Right atrium auricular region (tissue), 2 donors: ENCODE results near the gene PLEKHA8. TPM values are rescaled to one million over a fixed set of nuclear protein-coding genes. Genes with fewer than 3 reads are reported as not detected.

Experiments used
- DNase-seq: peaks from one replicate; pipeline ENCODE4 v3.0.0-alpha.2; 2019; ENCODE audit warnings: low spot score
- H3K27ac ChIP-seq, 2 donors: fragments of 200-600 bp; sonication (generic); 1 replicate in 1 of 2; 2 replicates in 1 of 2; pipeline ENCODE4 v1.5.1; 2016 to 2019
- H3K27me3 ChIP-seq, 2 donors: fragments of 200-600 bp; sonication (generic); one replicate each; pipeline versions ENCODE4 v1.5.1 to v1.6.0; 2017 to 2019
- H3K36me3 ChIP-seq: fragments of 200-600 bp; sonication (generic); one replicate; pipeline ENCODE4 v1.5.1; 2016
- H3K4me1 ChIP-seq, 2 donors: fragments of 200-600 bp; sonication (generic); one replicate each; pipeline versions ENCODE4 v1.5.1 to v1.6.0; 2017 to 2019
- H3K4me3 ChIP-seq, 2 donors: fragments of 200-600 bp; sonication (generic); 1 replicate in 1 of 2; 2 replicates in 1 of 2; pipeline ENCODE4 v1.5.1; 2017 to 2019; ENCODE audit warnings: mild to moderate bottlenecking in 1 of 2, moderate library complexity in 1 of 2
- H3K9me3 ChIP-seq, 2 donors: fragments of 200-600 bp; sonication (generic); one replicate each; pipeline ENCODE4 v1.5.1; 2019
- CTCF ChIP-seq, 2 donors: fragments of 200-600 bp; sonication (generic); IDR thresholded peaks; one replicate each; pipeline ENCODE4 v1.5.1; 2019; ENCODE audit warnings: antibody characterized with exemption in 2 of 2
- total RNA-seq, 2 donors: library from RNA; depleted of rRNA; stranded (reverse); fragments of >200 nt; gene quantifications; one replicate each; pipeline ENCODE4 v1.1.0, GENCODE V29; 2016

PLEKHA8 gene
- total RNA-seq = 1 to 10 TPM; 2.0 to 3.3 TPM

- no peaks in the 10 kb centered on the region for H3K36me3 ChIP-seq
- H3K9me3 ChIP-seq = no peaks in the 10 kb centered on the region
- H3K27ac ChIP-seq = peak within 1 kb of the TSS; percentile 85 to 92
- H3K4me3 ChIP-seq = peak within 1 kb of the TSS; percentile 64 to 94
- peak; percentile 88 for DNase-seq
- TF ChIP-seq CTCF (IDR thresholded peaks at IDR 0.05) = peak in 1 of 2 donors; percentile 29
- no peaks in the 10 kb centered on the region for H3K27me3 ChIP-seq
- H3K4me1 ChIP-seq = peaks cover 0 to 49% of the 10 kb centered on the region in 2 donors
Observed at GRCh38 chr7:30028216-30028748, at the start of gene PLEKHA8. PLEKHA8 (plus strand) TSS chr7:30028412; CDS start chr7:30028763, 351 bp downstream.

GRCh38 chr7:29980151-29980550 lies 48.1 kb upstream of the PLEKHA8 start:
- H3K27ac ChIP-seq = no peak overlapping the region
- no peaks in the 10 kb centered on the region for H3K27me3 ChIP-seq
- no peak for TF ChIP-seq CTCF (IDR thresholded peaks at IDR 0.05)
- H3K9me3 ChIP-seq = no peaks in the 10 kb centered on the region
- H3K4me1 ChIP-seq = peaks cover 0 to 11% of the 10 kb centered on the region in 2 donors
- DNase-seq = no peak
- no peaks in the 10 kb centered on the region for H3K36me3 ChIP-seq
- H3K4me3 ChIP-seq = no peak overlapping the region

GRCh38 chr7:29987083-29987482 lies 41.1 kb upstream of the PLEKHA8 start:
- TF ChIP-seq CTCF (IDR thresholded peaks at IDR 0.05) = no peak
- DNase-seq = no peak
- no peaks in the 10 kb centered on the region for H3K9me3 ChIP-seq
- H3K4me3 ChIP-seq = no peak overlapping the region
- no peak overlapping the region for H3K27ac ChIP-seq
- no peaks in the 10 kb centered on the region for H3K27me3 ChIP-seq
- H3K4me1 ChIP-seq = peaks cover 0 to 7% of the 10 kb centered on the region in 2 donors
- H3K36me3 ChIP-seq = no peaks in the 10 kb centered on the region

GRCh38 chr7:29987811-29988317 lies 40.3 kb upstream of the PLEKHA8 start:
- Histone ChIP-seq H3K4me1 (peaks cover 0 to 7% of the 10 kb centered on the region in 2 donors), H3K9me3 (peaks cover 0 to 6% of the 10 kb centered on the region in 2 donors), H3K36me3 (no peaks in the 10 kb centered on the region), H3K27me3 (no peaks in the 10 kb centered on the region), H3K27ac (peak overlapping the region; percentile 73 to 90), H3K4me3 (peak overlapping the region in 1 of 2 donors; percentile 97)
- no peak for TF ChIP-seq CTCF (IDR thresholded peaks at IDR 0.05)
- no peak for DNase-seq

GRCh38 chr7:29988424-29989256 lies 39.6 kb upstream of the PLEKHA8 start:
- Histone ChIP-seq H3K9me3 (peaks cover 0 to 14% of the 10 kb centered on the region in 2 donors), H3K36me3 (no peaks in the 10 kb centered on the region), H3K27me3 (no peaks in the 10 kb centered on the region), H3K27ac (peak overlapping the region; percentile 73 to 90), H3K4me3 (peak overlapping the region; percentile 78 to 97), H3K4me1 (peaks cover 0 to 7% of the 10 kb centered on the region in 2 donors)
- TF ChIP-seq CTCF (IDR thresholded peaks at IDR 0.05) = no peak
- DNase-seq = no peak
